ENCODE data around the gene ZBTB6. TPM values are rescaled to one million over a fixed set of nuclear protein-coding genes. Genes with fewer than 3 reads are reported as not detected.
A peak's percentile ranks its signal among the peaks of the same experiment; 100 is the strongest.

ZBTB6 gene
- total and polyA plus RNA-seq, 9 of the 15 experiments (the other 6 are each of a cell fraction or from before 2014, with no cell fraction given): 1.4 to 7.2 (median 5.3) TPM

- TF ChIP-seq ARID3A (IDR thresholded peaks at IDR 0.05; ENCODE audit: borderline replicate concordance, low read depth, low read length) (no peak), MAFK (IDR thresholded peaks at IDR 0.05; ENCODE audit: low read length) (peak; percentile 32; the same call in 1 of the 2 replicates), HLTF (IDR thresholded peaks at IDR 0.05) (no peak), CEBPG (CRISPR knock-in tag; IDR thresholded peaks at IDR 0.05) (no peak), CEBPG (tag; conservative IDR thresholded peaks at IDR 0.05 in 1 of 2, IDR thresholded peaks at IDR 0.05 in 1 of 2) (no peak), L3MBTL2 (IDR thresholded peaks at IDR 0.05) (no peak), ZBTB11 (CRISPR knock-in tag; IDR thresholded peaks at IDR 0.05) (no peak), KHSRP (IDR thresholded peaks at IDR 0.05) (no peak), ZNF316 (IDR thresholded peaks at IDR 0.05) (peak; percentile 89), HNRNPUL1 (IDR thresholded peaks at IDR 0.05; ENCODE audit: low read length) (no peak), ZNF609 (CRISPR knock-in tag; IDR thresholded peaks at IDR 0.05; ENCODE audit: borderline replicate concordance) (no peak)
Observed at GRCh38 chr9:122946461-122947005, 33.4 kb upstream of the ZBTB6 start (continued).
